Measurements from ENCODE around the gene GMNC. TPM values are rescaled to one million over a fixed set of nuclear protein-coding genes. Genes with fewer than 3 reads are reported as not detected.

GMNC gene
- polyA plus RNA-seq, 1 of the 3 experiments (the other 2 are of a cell fraction) = not detected

- Histone ChIP-seq H3K27me3 (ENCODE audit: insufficient read depth) (peaks cover 6% of the 10 kb centered on the region; the same call in 1 of the 2 replicates), H3K9me3 (no peaks in the 10 kb centered on the region), H3K4me1 (ENCODE audit: control insufficient read depth in 1 of 2, insufficient read depth in 2 of 2, low read depth in 1 of 2, low read length in 1 of 2) (no peaks in the 10 kb centered on the region), H3K36me3 (replicated peaks in 1 of 2; ENCODE audit: control insufficient read depth in 1 of 2, insufficient read depth in 2 of 2, low read length in 1 of 2) (no peaks in the 10 kb centered on the region), H3K4me3 (ENCODE audit: low read depth in 2 of 2, low read length in 1 of 2) (no peak overlapping the region), H3K79me2 (ENCODE audit: insufficient read depth) (no peaks in the 10 kb centered on the region), H3K9me2 (no peaks in the 10 kb centered on the region), H3K27ac (ENCODE audit: low read depth in 2 of 2, low read length in 1 of 2) (no peak overlapping the region), H4K20me1 (ENCODE audit: insufficient read depth) (no peaks in the 10 kb centered on the region), H2AFZ (ENCODE audit: low read depth) (no peak overlapping the region), H3K4me2 (no peak overlapping the region), H3K9ac (no peak overlapping the region), H3F3A (replicated peaks; ENCODE audit: insufficient read depth) (no peaks in the 10 kb centered on the region)
- TF ChIP-seq MXI1 (IDR thresholded peaks at IDR 0.05; ENCODE audit: low read depth, low read length) (no peak), MEF2A (IDR thresholded peaks at IDR 0.05; ENCODE audit: borderline replicate concordance, low read depth) (no peak), RCOR1 (IDR thresholded peaks at IDR 0.05; ENCODE audit: low read length) (no peak), CHD2 (IDR thresholded peaks at IDR 0.05; ENCODE audit: low read length, partially characterized antibody) (no peak), JUND (IDR thresholded peaks at IDR 0.05) (no peak), USF2 (IDR thresholded peaks at IDR 0.05; ENCODE audit: borderline replicate concordance, low read depth, low read length) (no peak), FOXM1 (IDR thresholded peaks at IDR 0.05; ENCODE audit: low read depth) (no peak), TAF1 (IDR thresholded peaks at IDR 0.05; ENCODE audit: borderline replicate concordance, low read depth, low read length) (no peak), IRF3 (IDR thresholded peaks at IDR 0.05; ENCODE audit: low read depth, low read length) (no peak), SMC3 (IDR thresholded peaks at IDR 0.05; ENCODE audit: low read depth, low read length) (no peak)
- no peak for DNase-seq
- ChIA-PET CTCF (no interaction called here), POLR2A (no interaction called here)
- 0% methylated on average over 1 of the region's 1 CpG for WGBS (ENCODE audit: low lambda C conversion rate)
These were observed 9.0 kb downstream of the GMNC start for GRCh38 chr3:190853464-190853863.

- H3K4me3 ChIP-seq (ENCODE audit: low read depth in 2 of 2, low read length in 1 of 2) = no peak overlapping the region
- no peaks in the 10 kb centered on the region for H4K20me1 ChIP-seq (ENCODE audit: insufficient read depth)
- ChIA-PET POLR2A (no interaction called here), CTCF (no interaction called here)
- no peak for TF ChIP-seq NRF1 (IDR thresholded peaks at IDR 0.05; ENCODE audit: low read depth, low read length)
- TF ChIP-seq TEAD4 (IDR thresholded peaks at IDR 0.05; ENCODE audit: borderline replicate concordance, insufficient read depth) = no peak
- TF ChIP-seq CHD2 (IDR thresholded peaks at IDR 0.05; ENCODE audit: low read length, partially characterized antibody) = no peak
- TF ChIP-seq POLR2AphosphoS5 (IDR thresholded peaks at IDR 0.05; ENCODE audit: low read depth, low read length) = no peak
- no peak for TF ChIP-seq FOSL2 (IDR thresholded peaks at IDR 0.05; ENCODE audit: borderline replicate concordance, low read depth)
- no peak for TF ChIP-seq ELF1 (IDR thresholded peaks at IDR 0.05)
- no peak for TF ChIP-seq NFIC (IDR thresholded peaks at IDR 0.05; ENCODE audit: borderline replicate concordance)
- TF ChIP-seq EP300 (IDR thresholded peaks at IDR 0.05; ENCODE audit: borderline replicate concordance in 1 of 2, low read depth in 1 of 2, low read length in 1 of 2) = no peak
- TF ChIP-seq SIN3A (IDR thresholded peaks at IDR 0.05; ENCODE audit: borderline replicate concordance, low read depth, low read length) = no peak
- TF ChIP-seq GATA2 (CRISPR knock-in tag; IDR thresholded peaks at IDR 0.05) = no peak
- TF ChIP-seq MEF2A (IDR thresholded peaks at IDR 0.05; ENCODE audit: borderline replicate concordance, low read depth) = no peak
- TF ChIP-seq TAF1 (IDR thresholded peaks at IDR 0.05; ENCODE audit: borderline replicate concordance, low read depth, low read length) = no peak
- TF ChIP-seq GABPA (IDR thresholded peaks at IDR 0.05; ENCODE audit: low read depth) = no peak
- TF ChIP-seq MXI1 (IDR thresholded peaks at IDR 0.05; ENCODE audit: low read depth, low read length) = no peak
- TF ChIP-seq FOXJ3 (CRISPR knock-in tag; IDR thresholded peaks at IDR 0.05) = no peak
- no peak for TF ChIP-seq EZH2phosphoT487 (IDR thresholded peaks at IDR 0.05; ENCODE audit: borderline replicate concordance, low read depth)
- no peak for TF ChIP-seq JUND (IDR thresholded peaks at IDR 0.05)
- no peak for TF ChIP-seq RAD21 (IDR thresholded peaks at IDR 0.05; ENCODE audit: low read length)
- no peak for TF ChIP-seq FOXM1 (IDR thresholded peaks at IDR 0.05; ENCODE audit: low read depth)
- no peak for TF ChIP-seq USF1 (IDR thresholded peaks at IDR 0.05; ENCODE audit: borderline replicate concordance, low read depth)
- H3K79me2 ChIP-seq (ENCODE audit: insufficient read depth) = no peaks in the 10 kb centered on the region
- no peak overlapping the region for H3K27ac ChIP-seq (ENCODE audit: low read depth in 2 of 2, low read length in 1 of 2)
- H3K27me3 ChIP-seq (ENCODE audit: insufficient read depth) = peaks cover 6% of the 10 kb centered on the region; the same call in 1 of the 2 replicates
- H3K4me1 ChIP-seq (ENCODE audit: control insufficient read depth in 1 of 2, insufficient read depth in 2 of 2, low read depth in 1 of 2, low read length in 1 of 2) = no peaks in the 10 kb centered on the region
- H3K4me2 ChIP-seq = no peak overlapping the region
- DNase-seq = no peak
- no peaks in the 10 kb centered on the region for H3K36me3 ChIP-seq (replicated peaks in 1 of 2; ENCODE audit: control insufficient read depth in 1 of 2, insufficient read depth in 2 of 2, low read length in 1 of 2)
- no peaks in the 10 kb centered on the region for H3K9me2 ChIP-seq
- H3F3A ChIP-seq (replicated peaks; ENCODE audit: insufficient read depth) = no peaks in the 10 kb centered on the region
- no peak overlapping the region for H3K9ac ChIP-seq
- no peaks in the 10 kb centered on the region for H3K9me3 ChIP-seq
- H2AFZ ChIP-seq (ENCODE audit: low read depth) = no peak overlapping the region
- 30% methylated on average over 1 of the region's 1 CpG for WGBS (ENCODE audit: low lambda C conversion rate)
These were observed 12.9 kb downstream of the GMNC start for GRCh38 chr3:190849607-190850006.

Measured in SK-N-SH (cell line).